HepG2 (cell line): Measurements from ENCODE around the gene CLEC3A. TPM values are rescaled to one million over a fixed set of nuclear protein-coding genes. Genes with fewer than 3 reads are reported as not detected.

Source experiments
- BRD4 ChIP-seq: sonication (generic); formaldehyde crosslinking; IDR thresholded peaks from 2 replicates; pipeline ENCODE4 v1.4.0; 2020; ENCODE audit warnings: missing genetic modification reagents
- GPN1 ChIP-seq: sonication (generic); formaldehyde crosslinking; IDR thresholded peaks from 2 replicates; pipeline ENCODE4 v1.5.1; 2020; ENCODE audit warnings: missing genetic modification reagents, borderline replicate concordance
- HMGXB3 ChIP-seq: sonication (generic); formaldehyde crosslinking; IDR thresholded peaks from 2 replicates; pipeline ENCODE4 v1.4.0; 2020; ENCODE audit warnings: missing genetic modification reagents, borderline replicate concordance
- MYPOP ChIP-seq: sonication (generic); formaldehyde crosslinking; IDR thresholded peaks from 2 replicates; pipeline ENCODE4 v1.8.1; 2023; ENCODE audit warnings: mild to moderate bottlenecking, moderate library complexity, missing genetic modification reagents
- RBFOX2 ChIP-seq: fragments of 200-400 bp; formaldehyde crosslinking; IDR thresholded peaks from 2 replicates; pipeline ENCODE4 v1.6.1; 2017; ENCODE audit warnings: low read depth, mild to moderate bottlenecking, low read length
- STAG1 ChIP-seq: sonication (generic); formaldehyde crosslinking; IDR thresholded peaks from 2 replicates; pipeline ENCODE4 v1.4.0; 2020; ENCODE audit warnings: missing genetic modification reagents
- ZNF619 ChIP-seq: sonication (generic); formaldehyde crosslinking; IDR thresholded peaks from 2 replicates; pipeline ENCODE4 v1.4.0; 2020; ENCODE audit warnings: mild to moderate bottlenecking, missing genetic modification reagents
- ZNF784 ChIP-seq: sonication (generic); formaldehyde crosslinking; IDR thresholded peaks from 2 replicates; pipeline ENCODE4 v1.5.1; 2020; ENCODE audit warnings: missing genetic modification reagents, mild to moderate bottlenecking, borderline replicate concordance
- ZSCAN29 ChIP-seq: sonication (generic); formaldehyde crosslinking; conservative IDR thresholded peaks from 2 replicates; pipeline ENCODE4 v1.4.0; 2020; ENCODE audit warnings: mild to moderate bottlenecking, missing genetic modification reagents
- polyA plus RNA-seq, 8 experiments: library from polyadenylated mRNA; depleted of rRNA in 3 of 8; stranded (reverse) in 7 of 8; unstranded in 1 of 8; fragments of >200 nt; fragmentation: Illumina TruSeq in 4 of 8; extraction: Trizol in 4 of 8; gene quantifications; 2 replicates each; pipeline versions ENCODE4 v1.2.1 to v1.2.3, GENCODE V29; 2011 to 2016; ENCODE audit warnings: low read depth in 4 of 8, missing spikeins in 1 of 8, mixed read lengths in 1 of 8; ENCODE audit not compliant: insufficient read depth in 1 of 8
- total RNA-seq, 5 experiments: library from RNA; depleted of rRNA; stranded (reverse); fragments of >200 nt; fragmentation: Illumina TruSeq; extraction: Trizol; gene quantifications; 2 replicates each; pipeline ENCODE4 v1.2.3, GENCODE V29; 2016; ENCODE audit warnings: low read depth in 1 of 5
- TF ChIP-seq, protein P1 (sequence below): sonication (generic); formaldehyde crosslinking; IDR thresholded peaks from 2 replicates; pipeline ENCODE4 v1.5.0; 2020; ENCODE audit warnings: mild to moderate bottlenecking, missing genetic modification reagents, borderline replicate concordance
- TF ChIP-seq, protein P2 (sequence below): IDR thresholded peaks from 2 replicates; pipeline ENCODE4 v1.6.1; 2016; ENCODE audit warnings: mild to moderate bottlenecking

CLEC3A gene
- total and polyA plus RNA-seq, 2 of the 13 experiments (the other 11 are each of a cell fraction or from before 2014, with no cell fraction given): not detected

DNA sequence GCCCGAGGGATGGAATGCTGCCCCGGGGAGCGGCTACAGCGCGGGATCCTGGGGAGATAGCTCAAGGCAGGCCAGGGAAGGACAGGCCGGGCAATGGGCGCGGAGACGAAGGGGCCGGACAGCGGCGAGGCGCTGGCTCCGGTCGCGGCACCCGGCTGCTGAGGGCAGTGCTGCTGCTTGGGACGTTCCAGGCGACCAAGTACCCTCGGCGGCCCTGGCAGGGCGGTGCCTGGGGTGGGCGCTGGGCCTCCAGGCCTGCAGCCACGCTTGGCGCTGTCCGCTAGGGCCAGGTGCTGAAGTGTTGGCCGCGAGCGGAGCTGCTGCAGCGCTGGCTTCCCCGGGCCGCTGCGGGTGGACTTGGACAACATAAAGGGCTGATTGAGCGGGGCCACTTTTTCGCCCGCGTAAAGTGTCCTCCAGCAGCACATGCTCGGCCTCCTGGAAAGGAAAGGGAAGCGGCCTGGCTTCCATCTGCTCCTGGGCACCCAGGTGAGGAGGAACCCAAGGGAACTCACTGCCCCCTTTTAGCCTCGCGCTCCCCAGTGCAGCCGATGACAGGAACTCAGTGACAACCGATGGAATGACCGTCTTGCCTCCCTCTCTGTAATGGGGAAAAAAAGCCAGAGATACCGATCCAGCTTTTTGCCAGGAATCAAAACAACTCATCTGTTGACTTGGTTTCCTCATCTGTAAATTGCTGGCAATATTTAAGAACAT, 23.7 kb downstream of the CLEC3A start (continued):
- TF ChIP-seq ZNF784 (CRISPR knock-in tag) (peak; percentile 92; the same call in 1 of the 2 replicates), ZNF619 (CRISPR knock-in tag) (peak; percentile 94; the same call in 1 of the 2 replicates), ZSCAN29 (CRISPR knock-in tag) (peak; percentile 59; the same call in 1 of the 2 replicates), STAG1 (CRISPR knock-in tag) (peak; percentile 57), RBFOX2 (no peak), MYPOP (peak; percentile 93; the same call in 1 of the 2 replicates), HMGXB3 (CRISPR knock-in tag) (peak; percentile 93), GPN1 (CRISPR knock-in tag) (peak; percentile 90; the same call in 1 of the 2 replicates), BRD4 (CRISPR knock-in tag) (peak; percentile 77; the same call in 1 of the 2 replicates)
- TF ChIP-seq, protein P1, sequence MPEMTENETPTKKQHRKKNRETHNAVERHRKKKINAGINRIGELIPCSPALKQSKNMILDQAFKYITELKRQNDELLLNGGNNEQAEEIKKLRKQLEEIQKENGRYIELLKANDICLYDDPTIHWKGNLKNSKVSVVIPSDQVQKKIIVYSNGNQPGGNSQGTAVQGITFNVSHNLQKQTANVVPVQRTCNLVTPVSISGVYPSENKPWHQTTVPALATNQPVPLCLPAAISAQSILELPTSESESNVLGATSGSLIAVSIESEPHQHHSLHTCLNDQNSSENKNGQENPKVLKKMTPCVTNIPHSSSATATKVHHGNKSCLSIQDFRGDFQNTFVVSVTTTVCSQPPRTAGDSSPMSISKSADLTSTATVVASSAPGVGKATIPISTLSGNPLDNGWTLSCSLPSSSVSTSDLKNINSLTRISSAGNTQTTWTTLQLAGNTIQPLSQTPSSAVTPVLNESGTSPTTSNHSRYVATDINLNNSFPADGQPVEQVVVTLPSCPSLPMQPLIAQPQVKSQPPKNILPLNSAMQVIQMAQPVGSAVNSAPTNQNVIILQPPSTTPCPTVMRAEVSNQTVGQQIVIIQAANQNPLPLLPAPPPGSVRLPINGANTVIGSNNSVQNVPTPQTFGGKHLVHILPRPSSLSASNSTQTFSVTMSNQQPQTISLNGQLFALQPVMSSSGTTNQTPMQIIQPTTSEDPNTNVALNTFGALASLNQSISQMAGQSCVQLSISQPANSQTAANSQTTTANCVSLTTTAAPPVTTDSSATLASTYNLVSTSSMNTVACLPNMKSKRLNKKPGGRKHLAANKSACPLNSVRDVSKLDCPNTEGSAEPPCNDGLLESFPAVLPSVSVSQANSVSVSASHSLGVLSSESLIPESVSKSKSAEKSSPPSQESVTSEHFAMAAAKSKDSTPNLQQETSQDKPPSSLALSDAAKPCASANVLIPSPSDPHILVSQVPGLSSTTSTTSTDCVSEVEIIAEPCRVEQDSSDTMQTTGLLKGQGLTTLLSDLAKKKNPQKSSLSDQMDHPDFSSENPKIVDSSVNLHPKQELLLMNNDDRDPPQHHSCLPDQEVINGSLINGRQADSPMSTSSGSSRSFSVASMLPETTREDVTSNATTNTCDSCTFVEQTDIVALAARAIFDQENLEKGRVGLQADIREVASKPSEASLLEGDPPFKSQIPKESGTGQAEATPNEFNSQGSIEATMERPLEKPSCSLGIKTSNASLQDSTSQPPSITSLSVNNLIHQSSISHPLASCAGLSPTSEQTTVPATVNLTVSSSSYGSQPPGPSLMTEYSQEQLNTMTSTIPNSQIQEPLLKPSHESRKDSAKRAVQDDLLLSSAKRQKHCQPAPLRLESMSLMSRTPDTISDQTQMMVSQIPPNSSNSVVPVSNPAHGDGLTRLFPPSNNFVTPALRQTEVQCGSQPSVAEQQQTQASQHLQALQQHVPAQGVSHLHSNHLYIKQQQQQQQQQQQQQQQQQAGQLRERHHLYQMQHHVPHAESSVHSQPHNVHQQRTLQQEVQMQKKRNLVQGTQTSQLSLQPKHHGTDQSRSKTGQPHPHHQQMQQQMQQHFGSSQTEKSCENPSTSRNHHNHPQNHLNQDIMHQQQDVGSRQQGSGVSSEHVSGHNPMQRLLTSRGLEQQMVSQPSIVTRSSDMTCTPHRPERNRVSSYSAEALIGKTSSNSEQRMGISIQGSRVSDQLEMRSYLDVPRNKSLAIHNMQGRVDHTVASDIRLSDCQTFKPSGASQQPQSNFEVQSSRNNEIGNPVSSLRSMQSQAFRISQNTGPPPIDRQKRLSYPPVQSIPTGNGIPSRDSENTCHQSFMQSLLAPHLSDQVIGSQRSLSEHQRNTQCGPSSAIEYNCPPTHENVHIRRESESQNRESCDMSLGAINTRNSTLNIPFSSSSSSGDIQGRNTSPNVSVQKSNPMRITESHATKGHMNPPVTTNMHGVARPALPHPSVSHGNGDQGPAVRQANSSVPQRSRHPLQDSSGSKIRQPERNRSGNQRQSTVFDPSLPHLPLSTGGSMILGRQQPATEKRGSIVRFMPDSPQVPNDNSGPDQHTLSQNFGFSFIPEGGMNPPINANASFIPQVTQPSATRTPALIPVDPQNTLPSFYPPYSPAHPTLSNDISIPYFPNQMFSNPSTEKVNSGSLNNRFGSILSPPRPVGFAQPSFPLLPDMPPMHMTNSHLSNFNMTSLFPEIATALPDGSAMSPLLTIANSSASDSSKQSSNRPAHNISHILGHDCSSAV (CRISPR knock-in tag): no peak; the same call in 1 of the 2 replicates
- TF ChIP-seq, protein P2, sequence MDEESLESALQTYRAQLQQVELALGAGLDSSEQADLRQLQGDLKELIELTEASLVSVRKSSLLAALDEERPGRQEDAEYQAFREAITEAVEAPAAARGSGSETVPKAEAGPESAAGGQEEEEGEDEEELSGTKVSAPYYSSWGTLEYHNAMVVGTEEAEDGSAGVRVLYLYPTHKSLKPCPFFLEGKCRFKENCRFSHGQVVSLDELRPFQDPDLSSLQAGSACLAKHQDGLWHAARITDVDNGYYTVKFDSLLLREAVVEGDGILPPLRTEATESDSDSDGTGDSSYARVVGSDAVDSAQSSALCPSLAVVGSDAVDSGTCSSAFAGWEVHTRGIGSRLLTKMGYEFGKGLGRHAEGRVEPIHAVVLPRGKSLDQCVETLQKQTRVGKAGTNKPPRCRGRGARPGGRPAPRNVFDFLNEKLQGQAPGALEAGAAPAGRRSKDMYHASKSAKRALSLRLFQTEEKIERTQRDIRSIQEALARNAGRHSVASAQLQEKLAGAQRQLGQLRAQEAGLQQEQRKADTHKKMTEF: peak; percentile 89
